Activated naive CD4-positive, alpha-beta T cell treated with anti-CD3 and anti-CD28 coated beads, Interleukin-2, amount 50 U/mL, for 72 hours (primary cell): ENCODE results near the gene RBP4. TPM values are rescaled to one million over a fixed set of nuclear protein-coding genes. Genes with fewer than 3 reads are reported as not detected.
"Not testable (repeated sequence)": the region's sequence is repeated elsewhere in the genome, so short reads cannot be mapped to it uniquely, and the experiment has no call there.

Experiments
- ATAC-seq, 2 donors: fragments of 150-1000 bp; cut with Tn5 transposase; 2 replicates each; pipeline ENCODE4 v1.10.0; 2021; ENCODE audit warnings: mild to moderate bottlenecking in 2 of 2, moderate library complexity in 2 of 2
- DNase-seq, 2 donors: peaks; one replicate each; pipeline ENCODE4 v3.0.0; 2021 to 2022; ENCODE audit warnings: low spot score in 2 of 2
- H3K27ac Mint-ChIP-seq, 2 donors: one replicate each; pipeline ENCODE4 v1.8.0; 2022; ENCODE audit warnings: mild to moderate bottlenecking in 2 of 2, mixed read lengths in 2 of 2
- H3K36me3 Mint-ChIP-seq, 2 donors: one replicate each; pipeline ENCODE4 v1.8.0; 2022; ENCODE audit warnings: mixed read lengths in 2 of 2
- H3K9me3 Mint-ChIP-seq, 2 donors: one replicate each; pipeline ENCODE4 v1.8.0; 2022; ENCODE audit warnings: mixed read lengths in 2 of 2
- total RNA-seq, 2 donors: library from RNA; stranded (reverse); gene quantifications; one replicate each; pipeline ENCODE4 v1.2.3, GENCODE V29; 2022

RBP4 gene
- total RNA-seq, 2 donors from 2014 or later: not detected

- DNase-seq: no peak
- Mint-ChIP-seq H3K36me3 (no peaks in the 10 kb centered on the region), H3K27ac (no peak overlapping the region), H3K9me3 (no peaks in the 10 kb centered on the region)
- no peak for ATAC-seq
Measured at GRCh38 chr10:93553482-93554315, 47.3 kb downstream of the RBP4 start.

DNA sequence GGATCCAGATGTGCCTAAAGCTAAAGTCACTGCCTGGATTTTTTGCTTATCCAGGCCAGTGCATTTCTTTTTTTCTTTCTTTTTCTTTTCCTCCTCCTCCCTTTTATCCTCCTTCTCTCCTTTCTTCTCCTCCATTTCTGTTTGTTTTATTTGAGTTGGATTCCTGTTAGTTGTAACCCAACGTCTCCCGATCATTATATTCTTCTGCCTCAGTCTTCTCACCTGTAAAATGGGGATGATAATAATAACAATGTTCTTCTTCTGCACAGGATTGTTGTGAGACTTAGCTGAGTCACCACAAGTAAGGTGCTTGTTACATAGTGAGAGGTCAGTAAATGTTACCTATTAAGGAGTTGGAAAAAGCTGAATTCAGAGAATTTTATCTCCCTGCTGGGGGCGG, 48.3 kb downstream of the RBP4 start:
- no peaks in the 10 kb centered on the region for H3K36me3 Mint-ChIP-seq
- no peak for DNase-seq
- no peak for ATAC-seq
- no peak overlapping the region for H3K27ac Mint-ChIP-seq
- no peaks in the 10 kb centered on the region for H3K9me3 Mint-ChIP-seq

GRCh38 chr10:93550606-93551005, 50.4 kb downstream of the RBP4 start:
- DNase-seq: no peak
- H3K36me3 Mint-ChIP-seq: no peaks in the 10 kb centered on the region
- no peak overlapping the region for H3K27ac Mint-ChIP-seq
- no peak for ATAC-seq
- H3K9me3 Mint-ChIP-seq: no peaks in the 10 kb centered on the region

DNA sequence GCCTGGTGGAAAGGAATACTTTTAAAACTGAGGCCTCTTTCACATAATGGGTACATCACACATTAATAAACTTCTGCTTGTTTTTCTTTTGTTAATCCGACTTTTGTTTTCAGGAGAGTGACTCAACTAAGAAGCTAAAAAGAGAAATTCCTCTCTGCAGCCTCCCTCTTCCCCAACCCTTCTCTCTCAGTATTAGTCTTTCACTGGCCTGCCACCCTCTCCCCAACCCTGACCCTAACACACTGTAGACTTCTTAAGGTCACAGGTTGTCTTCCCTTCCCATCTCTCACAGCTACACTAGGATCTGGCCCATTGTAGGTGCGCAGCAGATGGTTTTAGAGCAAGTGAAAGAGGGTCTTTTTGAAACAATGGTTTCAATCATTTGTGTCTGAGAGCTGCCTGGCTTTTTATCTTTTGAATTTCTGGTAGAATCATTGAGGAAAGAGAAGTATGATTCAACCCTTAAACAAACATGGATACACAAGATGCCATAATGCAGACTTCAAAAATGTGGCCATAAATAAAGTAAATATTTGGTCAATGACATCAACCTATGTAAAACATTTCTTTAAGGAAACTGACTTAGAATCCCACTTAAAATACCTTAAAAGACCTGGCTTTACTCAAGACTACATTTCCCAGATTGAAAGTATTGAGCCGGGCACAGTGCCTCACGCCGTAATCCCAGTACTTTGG, 52.5 kb downstream of the RBP4 start:
- ATAC-seq (no peak), DNase-seq (no peak)
- Mint-ChIP-seq H3K36me3 (no peaks in the 10 kb centered on the region), H3K27ac (no peak overlapping the region), H3K9me3 (no peaks in the 10 kb centered on the region)

- no peaks in the 10 kb centered on the region for H3K36me3 Mint-ChIP-seq
- no peak overlapping the region for H3K27ac Mint-ChIP-seq
- DNase-seq: no peak
- no peak for ATAC-seq
- H3K9me3 Mint-ChIP-seq: no peaks in the 10 kb centered on the region
Measured at GRCh38 chr10:93547522-93547921, 53.5 kb downstream of the RBP4 start.

DNA sequence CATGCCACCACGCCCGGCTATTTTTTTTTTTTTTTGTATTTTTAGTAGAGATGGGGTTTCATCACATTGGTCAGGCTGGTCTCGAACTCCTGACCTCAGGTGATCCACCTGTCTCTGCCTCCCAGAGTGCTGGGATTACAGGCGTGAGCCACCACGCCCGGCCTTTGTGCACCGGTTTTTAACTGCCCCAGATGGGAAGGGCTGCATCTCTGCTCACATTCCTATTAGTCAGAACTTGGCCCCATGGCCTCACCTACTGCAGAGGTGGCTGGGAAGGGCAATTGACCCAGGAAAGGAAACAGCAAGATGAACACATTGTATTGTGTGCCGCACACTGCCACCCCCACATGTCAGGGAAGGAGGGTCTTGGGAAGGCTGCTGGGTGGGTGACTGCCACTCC, 54.0 kb downstream of the RBP4 start:
- H3K27ac Mint-ChIP-seq, ATAC-seq, H3K36me3 Mint-ChIP-seq, H3K9me3 Mint-ChIP-seq, DNase-seq: not testable (repeated sequence)

DNA sequence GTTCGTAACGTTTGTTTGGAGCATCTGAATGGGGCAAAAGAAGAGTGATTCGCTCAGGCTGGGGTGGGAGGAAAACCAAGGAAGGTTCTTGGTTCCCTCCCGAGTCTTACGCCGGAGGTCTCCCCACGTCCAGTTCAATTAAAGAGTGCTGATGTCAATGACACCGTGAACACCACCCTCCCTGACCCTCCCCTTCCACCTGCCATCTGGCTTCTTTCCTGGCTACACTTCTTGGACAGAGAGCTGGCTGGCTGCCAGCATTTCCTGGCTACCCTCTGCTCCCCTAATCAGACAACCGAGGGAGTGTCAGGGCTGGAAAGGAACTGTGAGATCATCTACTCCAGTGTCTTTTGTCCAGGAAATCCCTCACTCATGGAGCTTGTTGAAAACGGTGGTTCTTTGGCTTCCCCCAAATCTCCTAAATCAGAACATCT, 58.7 kb downstream of the RBP4 start:
- Mint-ChIP-seq H3K36me3 (no peaks in the 10 kb centered on the region), H3K27ac (no peak overlapping the region), H3K9me3 (no peaks in the 10 kb centered on the region)
- ATAC-seq: no peak
- DNase-seq: no peak

Other genes with a start within 250 kb of the RBP4 start
- gene MYOF, start 118.9 kb downstream of the RBP4 start, total RNA-seq: 10 to 100 TPM; 55.4 to 65.6 TPM
- gene CEP55, start 104.6 kb downstream of the RBP4 start, total RNA-seq: 10 to 100 TPM; 61.3 to 85.1 TPM
- gene FFAR4, start 34.6 kb downstream of the RBP4 start, total RNA-seq: not detected
- not detected for gene PDE6C, start 11.3 kb upstream of the RBP4 start, total RNA-seq
- 10 to 100 TPM; 18.5 to 27.0 TPM for gene FRA10AC1, start 101.4 kb upstream of the RBP4 start, total RNA-seq
- gene LGI1, start 156.7 kb upstream of the RBP4 start, total RNA-seq: not detected